GM21390 (cell line): Measurements from ENCODE around the gene DLG2.

Experiments used
- ATAC-seq: cut with Tn5 transposase; IDR thresholded peaks from one replicate; pipeline ENCODE4 v1.9.1; 2021; ENCODE audit not compliant: unreplicated experiment

Gene DLG2

GRCh38 chr11:84714316-84714780, 912.8 kb downstream of the DLG2 start:
- peak; percentile 91 for ATAC-seq

GRCh38 chr11:84691830-84692229, 935.3 kb downstream of the DLG2 start:
- ATAC-seq = no peak

DNA sequence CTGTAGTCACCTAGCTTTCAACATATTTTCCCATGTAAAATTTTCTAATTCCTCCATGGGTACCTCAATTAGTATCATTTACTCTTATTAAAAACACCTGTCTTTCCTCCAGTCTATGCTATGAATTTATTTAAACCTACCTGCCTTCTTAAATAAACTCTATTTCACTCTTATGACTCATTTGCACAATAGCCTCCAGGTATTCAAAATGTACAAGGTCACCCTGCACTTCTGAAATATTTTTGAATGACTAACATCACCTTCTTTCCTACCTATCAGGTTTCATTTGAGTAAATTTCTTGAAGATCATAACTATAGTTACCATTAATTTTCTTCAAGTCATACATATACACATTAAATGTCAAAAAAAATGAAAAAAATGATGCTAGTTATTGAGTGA, 939.7 kb downstream of the DLG2 start:
- no peak for ATAC-seq

DNA sequence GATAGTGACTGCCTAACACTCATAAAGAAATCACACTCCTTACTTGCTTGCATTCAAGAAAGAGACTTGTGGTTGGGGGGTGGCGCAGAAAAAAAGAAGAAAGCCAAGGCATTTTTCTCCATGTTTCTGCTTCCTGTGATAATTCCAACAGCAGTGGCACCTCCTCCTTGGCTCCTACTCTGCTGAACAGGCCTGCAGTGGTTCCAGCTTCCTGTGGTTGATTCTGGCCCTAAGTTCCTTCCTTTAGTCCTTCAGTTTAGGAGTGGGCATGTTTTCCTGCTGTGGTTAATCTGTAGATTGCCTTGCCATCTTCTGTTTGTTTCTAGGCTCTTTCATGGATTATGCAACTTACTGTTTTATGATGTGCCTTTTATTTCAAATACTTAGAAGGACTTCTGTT, 940.4 kb downstream of the DLG2 start:
- no peak for ATAC-seq

DNA sequence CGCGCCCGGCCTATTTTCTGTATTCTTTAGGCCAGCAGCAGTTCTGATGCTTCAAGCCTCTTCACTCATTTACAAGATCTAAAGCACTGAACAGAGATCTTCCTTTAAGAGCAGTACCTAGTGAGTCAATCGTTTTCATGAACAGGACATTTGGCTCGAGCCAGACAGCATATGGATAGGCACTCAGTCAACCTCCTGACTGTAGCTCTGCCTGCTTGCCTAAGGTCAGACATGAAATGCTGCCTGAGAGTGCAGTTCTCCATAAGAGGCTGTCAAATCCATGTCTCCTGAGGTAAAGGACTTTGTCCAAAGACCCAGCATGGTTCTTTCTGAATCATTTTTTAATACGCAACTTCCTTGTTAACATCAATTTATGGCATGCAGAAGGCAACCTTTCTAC, 941.2 kb downstream of the DLG2 start:
- ATAC-seq = no peak

GRCh38 chr11:84685149-84685548, 942.0 kb downstream of the DLG2 start:
- no peak for ATAC-seq

DNA sequence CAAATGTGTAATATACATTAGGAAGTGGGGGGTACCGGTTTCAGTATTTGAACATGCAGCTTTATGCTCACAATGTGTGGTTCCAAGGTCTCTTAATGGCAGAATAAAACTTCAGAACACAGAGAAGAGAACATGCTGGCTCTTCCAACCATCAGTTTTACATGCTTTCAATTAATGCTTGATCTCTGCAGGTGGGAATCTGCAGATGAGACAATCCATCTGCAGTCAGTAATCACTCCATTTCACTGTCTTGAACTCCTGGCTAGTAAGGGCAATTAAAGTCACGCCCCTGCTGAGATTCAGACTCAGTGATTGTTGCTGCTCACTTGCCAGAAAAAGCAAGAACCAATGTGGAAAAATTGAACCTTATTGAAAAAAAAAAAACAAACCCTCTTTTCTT, 945.7 kb downstream of the DLG2 start:
- ATAC-seq = no peak

GRCh38 chr11:84675396-84676025, 951.6 kb downstream of the DLG2 start:
- no peak for ATAC-seq

- no peak for ATAC-seq
Observed at GRCh38 chr11:84673753-84674152, 953.4 kb downstream of the DLG2 start.

GRCh38 chr11:84671325-84671999, 955.7 kb downstream of the DLG2 start:
- ATAC-seq = no peak

DNA sequence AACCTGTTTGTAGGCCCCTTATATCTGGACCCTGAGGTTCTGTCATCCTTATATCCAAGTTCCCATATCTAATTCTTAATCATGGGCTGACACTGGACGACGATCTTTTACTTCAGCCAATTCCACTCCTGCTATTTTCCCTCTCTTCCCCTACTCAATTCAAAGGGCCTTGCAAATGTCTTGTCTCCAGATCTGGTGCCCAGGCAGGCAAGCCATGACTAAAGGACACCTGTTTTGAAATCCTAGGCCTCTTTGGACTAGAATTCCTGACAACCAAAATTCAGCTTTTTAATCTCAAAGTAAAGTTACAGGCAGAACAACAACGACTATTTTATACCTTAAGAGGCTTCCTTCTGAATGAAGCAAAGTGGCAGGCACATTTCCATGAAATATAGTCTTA, 963.4 kb downstream of the DLG2 start:
- ATAC-seq = no peak

GRCh38 chr11:84660257-84660977, 966.7 kb downstream of the DLG2 start:
- no peak for ATAC-seq

- ATAC-seq = no peak
Observed at GRCh38 chr11:84655712-84656111, 971.4 kb downstream of the DLG2 start.

GRCh38 chr11:84648471-84648870, 978.7 kb downstream of the DLG2 start:
- ATAC-seq = no peak

- ATAC-seq = no peak
Observed at GRCh38 chr11:84645988-84646694, 981.0 kb downstream of the DLG2 start.

- no peak for ATAC-seq
Observed at GRCh38 chr11:84642500-84642899, 984.6 kb downstream of the DLG2 start.

DNA sequence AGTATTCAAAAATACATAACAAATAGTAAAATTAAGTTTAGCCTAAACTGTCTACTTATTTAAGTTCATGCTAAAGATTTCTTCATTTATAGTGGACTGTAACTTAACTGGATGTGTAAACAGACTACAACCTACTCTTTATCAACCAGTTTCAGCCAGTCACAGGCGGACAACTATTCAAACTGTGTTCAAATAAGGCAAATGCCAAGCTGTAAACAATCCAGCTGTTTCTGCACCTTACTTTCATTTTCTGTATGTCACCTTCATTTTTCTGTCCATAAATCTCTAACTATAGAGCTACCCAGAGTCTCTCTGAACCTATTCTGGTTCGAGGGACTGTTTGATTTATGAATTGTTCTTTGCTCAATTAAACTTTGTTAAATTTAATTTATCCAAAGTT, 992.8 kb downstream of the DLG2 start:
- ATAC-seq = no peak

GRCh38 chr11:84628871-84629620, 998.1 kb downstream of the DLG2 start:
- no peak for ATAC-seq

DNA sequence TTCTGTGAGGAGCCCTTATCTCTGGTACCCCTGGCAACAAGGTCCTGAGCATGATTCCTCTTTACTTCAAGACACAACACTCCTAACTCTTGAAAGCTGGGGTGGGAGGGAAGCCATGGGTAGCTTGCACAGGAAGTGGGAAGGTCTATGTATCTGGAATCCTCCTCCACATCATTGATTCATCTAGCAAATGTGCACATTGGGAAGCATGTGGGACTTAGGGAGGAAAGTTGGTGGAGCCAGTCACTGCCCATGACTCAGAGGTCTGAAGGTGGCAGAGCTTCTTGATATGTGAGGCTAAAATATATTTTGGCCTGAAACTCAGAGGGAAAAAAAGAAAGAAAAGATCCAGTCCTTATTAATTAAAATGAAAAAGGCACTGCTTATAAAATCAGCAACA, 1000.9 kb downstream of the DLG2 start:
- no peak for ATAC-seq

GRCh38 chr11:84612645-84613044, 1014.5 kb downstream of the DLG2 start:
- ATAC-seq = no peak

- no peak for ATAC-seq
Observed at GRCh38 chr11:84608837-84609196, 1018.3 kb downstream of the DLG2 start.
